ENCODE measurements around the gene HOXD12. TPM values are rescaled to one million over a fixed set of nuclear protein-coding genes. Genes with fewer than 3 reads are reported as not detected.

HOXD12 gene
- total RNA-seq, 4 donors from 2014 or later: not detected

DNA sequence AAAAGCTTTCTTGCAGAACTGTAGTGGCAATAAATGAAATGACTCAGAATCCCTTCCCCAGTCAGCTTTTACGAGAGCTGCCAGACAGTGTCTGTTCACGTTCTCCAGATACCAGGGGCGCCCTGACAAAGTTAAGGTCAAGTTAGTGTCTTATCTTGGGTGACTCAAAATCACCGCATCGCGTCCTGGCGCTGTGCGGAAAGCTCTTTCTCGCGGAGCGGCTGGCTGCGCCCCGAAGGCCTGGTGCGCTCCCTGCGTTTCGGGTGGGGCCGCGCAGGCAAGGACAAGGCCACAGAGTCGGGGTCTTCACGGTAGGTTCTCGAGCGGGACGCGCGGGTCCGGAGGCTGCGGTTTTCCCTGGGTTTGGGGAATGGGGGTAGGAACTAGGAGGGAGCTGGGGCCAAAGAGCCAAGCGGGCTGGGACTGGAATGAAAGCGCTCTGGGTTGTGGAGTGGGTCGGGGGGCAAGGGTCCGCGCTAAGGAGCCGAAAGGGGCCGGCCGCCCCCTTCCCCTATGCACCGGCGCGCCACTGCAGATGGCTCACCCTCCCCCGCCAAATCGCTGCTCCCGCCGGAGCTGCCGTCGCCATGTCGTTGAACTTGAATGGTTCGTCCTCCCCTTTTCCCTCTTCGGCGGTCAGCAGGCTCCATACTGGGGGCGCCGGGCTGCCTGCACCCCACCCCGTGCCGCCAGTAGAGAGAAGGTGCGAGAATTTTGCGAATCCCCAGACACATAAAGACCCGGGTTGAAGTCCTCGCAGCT is 4.9 kb downstream of the HOXD12 start:
- TF ChIP-seq, protein P1, sequence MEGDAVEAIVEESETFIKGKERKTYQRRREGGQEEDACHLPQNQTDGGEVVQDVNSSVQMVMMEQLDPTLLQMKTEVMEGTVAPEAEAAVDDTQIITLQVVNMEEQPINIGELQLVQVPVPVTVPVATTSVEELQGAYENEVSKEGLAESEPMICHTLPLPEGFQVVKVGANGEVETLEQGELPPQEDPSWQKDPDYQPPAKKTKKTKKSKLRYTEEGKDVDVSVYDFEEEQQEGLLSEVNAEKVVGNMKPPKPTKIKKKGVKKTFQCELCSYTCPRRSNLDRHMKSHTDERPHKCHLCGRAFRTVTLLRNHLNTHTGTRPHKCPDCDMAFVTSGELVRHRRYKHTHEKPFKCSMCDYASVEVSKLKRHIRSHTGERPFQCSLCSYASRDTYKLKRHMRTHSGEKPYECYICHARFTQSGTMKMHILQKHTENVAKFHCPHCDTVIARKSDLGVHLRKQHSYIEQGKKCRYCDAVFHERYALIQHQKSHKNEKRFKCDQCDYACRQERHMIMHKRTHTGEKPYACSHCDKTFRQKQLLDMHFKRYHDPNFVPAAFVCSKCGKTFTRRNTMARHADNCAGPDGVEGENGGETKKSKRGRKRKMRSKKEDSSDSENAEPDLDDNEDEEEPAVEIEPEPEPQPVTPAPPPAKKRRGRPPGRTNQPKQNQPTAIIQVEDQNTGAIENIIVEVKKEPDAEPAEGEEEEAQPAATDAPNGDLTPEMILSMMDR (IDR thresholded peaks at IDR 0.05): no peak
- no peak for ATAC-seq (ENCODE audit: low FRiP score)
- no peak for DNase-seq (ENCODE audit: low spot score)

DNA sequence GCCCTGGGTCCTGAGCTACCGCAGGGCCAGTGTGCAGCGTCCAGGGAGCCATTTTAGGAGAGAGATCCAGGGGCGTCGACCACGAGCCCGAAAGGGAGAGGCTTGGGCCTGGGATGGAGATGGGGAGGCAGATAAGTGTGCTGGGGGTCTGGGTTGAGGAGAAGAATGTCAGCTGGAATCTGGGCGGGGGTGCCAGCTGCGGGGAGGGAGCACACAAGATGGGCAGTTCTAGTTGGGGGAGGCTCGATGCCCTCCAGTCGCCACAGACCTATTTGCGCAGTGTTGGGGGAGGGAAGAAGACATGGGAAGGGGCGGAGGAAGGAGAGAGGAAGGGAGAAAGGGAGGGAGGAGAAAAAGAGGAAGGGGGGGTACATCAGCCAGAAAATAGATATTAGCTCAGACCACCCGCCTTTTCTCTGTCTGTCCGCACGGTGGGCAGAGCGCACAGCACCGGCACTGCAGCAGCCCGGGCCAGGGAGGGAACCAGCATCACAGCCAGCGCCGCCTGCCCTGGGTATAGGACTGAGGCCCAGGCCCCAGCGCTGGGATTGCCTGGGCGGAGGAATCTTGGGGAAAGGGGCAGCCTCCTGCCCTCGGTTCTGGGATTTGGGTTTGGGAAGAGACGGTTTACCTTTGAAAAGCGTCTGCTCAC is 5.6 kb downstream of the HOXD12 start:
- TF ChIP-seq, protein P1 (IDR thresholded peaks at IDR 0.05): no peak
- DNase-seq (ENCODE audit: low spot score) (no peak), ATAC-seq (ENCODE audit: low FRiP score) (no peak)

DNA sequence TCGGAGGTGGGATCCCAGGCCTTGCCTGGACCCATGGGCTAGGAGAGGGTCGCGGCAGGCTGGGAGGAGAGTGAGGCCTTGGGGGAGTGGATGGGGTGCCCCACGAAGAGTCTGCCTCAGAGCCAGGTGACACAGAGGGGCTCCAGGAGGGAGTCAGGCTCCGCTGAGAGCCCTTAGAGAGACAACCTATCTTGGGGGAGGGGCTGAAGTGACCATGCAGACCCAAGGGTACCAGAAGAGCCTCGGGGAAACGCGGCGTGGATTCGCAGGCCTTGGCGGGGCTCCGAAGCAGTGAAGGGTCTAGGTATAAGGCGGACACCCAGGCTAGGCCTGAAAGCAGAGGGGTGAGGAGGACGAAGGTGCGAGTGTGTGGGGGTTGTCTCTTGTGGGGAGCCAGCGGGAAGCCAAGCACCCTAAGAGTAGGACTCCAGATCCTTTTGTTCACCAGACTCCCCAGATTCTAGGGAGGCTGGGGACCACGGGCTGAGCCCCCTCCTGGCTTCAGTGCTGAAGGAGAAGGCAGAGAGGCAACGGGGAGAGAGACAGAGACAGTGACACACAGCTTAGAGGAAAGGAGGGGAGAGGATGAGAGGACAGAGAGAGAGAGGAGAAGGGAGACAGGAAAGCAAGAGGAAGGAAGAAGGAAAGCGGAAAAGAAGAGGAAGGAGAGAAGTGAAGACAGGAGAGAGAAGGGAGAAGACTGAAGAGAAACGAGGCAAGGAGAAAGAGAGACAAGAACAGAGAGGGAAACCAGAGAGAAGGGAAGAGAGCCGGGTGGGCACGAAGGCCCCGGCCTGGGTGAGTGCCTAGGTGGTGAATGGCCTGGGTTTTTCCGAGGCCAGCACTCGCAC is 6.4 kb downstream of the HOXD12 start:
- DNase-seq (ENCODE audit: low spot score) (no peak), ATAC-seq (ENCODE audit: low FRiP score) (no peak)
- TF ChIP-seq, protein P1 (IDR thresholded peaks at IDR 0.05): no peak

DNA sequence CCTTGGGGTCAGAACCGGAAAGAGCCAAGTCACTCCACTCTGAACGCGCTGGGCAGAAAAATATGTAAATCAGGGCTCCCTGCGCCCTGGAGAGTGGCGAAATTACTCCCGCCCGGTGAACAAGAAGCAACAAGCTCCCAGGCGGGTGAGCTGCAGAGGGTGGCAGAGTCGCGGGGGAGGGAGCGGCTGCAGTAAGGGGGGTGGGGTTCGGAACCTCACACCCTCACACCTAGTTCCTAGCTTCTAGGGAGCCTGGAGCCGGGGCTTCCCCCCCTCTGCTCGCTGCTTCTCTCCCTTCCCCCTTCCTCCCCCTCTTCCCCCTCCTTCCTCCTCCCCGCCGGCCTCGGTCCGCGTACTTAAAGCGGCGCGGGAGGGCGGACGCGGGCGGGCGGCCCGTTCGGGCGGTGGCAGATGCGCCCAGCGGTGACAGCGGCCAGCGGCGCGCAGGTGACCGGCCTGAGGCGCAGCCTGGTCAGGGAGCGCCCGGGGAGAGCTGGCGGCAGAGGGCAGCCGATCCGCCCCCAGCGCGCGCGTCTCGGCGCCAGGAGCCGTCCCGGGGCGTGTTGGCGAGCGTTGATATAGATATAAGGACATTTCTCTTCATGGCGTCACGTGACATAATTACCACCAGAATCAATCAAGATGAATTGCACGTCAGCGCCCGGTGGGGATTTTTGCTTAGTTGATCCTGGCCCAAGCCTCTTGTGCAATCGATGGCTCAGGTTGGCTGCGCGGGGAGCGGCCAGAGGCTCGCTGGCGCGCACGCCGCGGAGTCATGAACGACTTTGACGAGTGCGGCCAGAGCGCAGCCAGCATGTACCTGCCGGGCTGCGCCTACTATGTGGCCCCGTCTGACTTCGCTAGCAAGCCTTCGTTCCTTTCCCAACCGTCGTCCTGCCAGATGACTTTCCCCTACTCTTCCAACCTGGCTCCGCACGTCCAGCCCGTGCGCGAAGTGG is 7.3 kb downstream of the HOXD12 start, which contains the start of gene HOXD11:
Gene HOXD11 (plus strand): TSS at position 700 of the 959 bp plus-strand sequence. CDS start 76 bp downstream, at position 776.
- TF ChIP-seq, protein P1 (IDR thresholded peaks at IDR 0.05): no peak
- ATAC-seq (ENCODE audit: low FRiP score) (peak; percentile 74), DNase-seq (ENCODE audit: low spot score) (no peak)

DNA sequence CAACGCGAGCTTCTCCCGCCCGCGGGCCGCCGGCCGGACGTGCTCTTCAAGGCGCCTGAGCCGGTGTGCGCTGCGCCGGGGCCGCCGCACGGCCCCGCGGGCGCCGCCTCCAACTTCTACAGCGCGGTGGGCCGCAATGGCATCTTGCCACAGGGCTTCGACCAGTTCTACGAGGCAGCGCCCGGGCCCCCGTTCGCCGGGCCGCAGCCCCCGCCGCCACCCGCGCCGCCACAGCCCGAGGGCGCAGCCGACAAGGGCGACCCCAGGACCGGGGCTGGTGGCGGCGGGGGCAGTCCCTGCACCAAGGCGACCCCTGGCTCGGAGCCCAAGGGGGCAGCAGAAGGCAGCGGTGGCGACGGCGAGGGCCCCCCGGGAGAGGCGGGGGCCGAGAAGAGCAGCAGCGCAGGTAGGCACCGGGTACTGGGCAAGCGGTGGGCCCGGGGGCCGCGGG is 8.2 kb downstream of the HOXD12 start:
- DNase-seq (ENCODE audit: low spot score) (no peak), ATAC-seq (ENCODE audit: low FRiP score) (no peak)

More for the DNA sequence above, 8.2 kb downstream of the HOXD12 start:
- TF ChIP-seq, protein P1 (IDR thresholded peaks at IDR 0.05): no peak
